Endodermal cell (in vitro differentiated cells): ENCODE results near the gene SPECC1. TPM values are rescaled to one million over a fixed set of nuclear protein-coding genes. Genes with fewer than 3 reads are reported as not detected.

Experiments used
- DNase-seq: peaks from one replicate; pipeline ENCODE4 v3.0.0-alpha.2; 2017
- H3K27ac ChIP-seq: 2 replicates; pipeline ENCODE4 v1.5.1; 2013; ENCODE audit warnings: mild to moderate bottlenecking, low read depth, low read length, moderate library complexity
- H3K27me3 ChIP-seq: 2 replicates; pipeline ENCODE4 v1.6.1; 2013; ENCODE audit warnings: mild to moderate bottlenecking, low read length, moderate library complexity; ENCODE audit not compliant: insufficient read depth, control insufficient read depth, poor library complexity, severe bottlenecking
- H3K36me3 ChIP-seq: 2 replicates; pipeline ENCODE4 v1.7.0; 2013; ENCODE audit warnings: mild to moderate bottlenecking, low read length, moderate library complexity; ENCODE audit not compliant: control insufficient read depth, insufficient read depth
- H3K4me1 ChIP-seq: one replicate; pipeline ENCODE4 v1.7.0; 2013; ENCODE audit warnings: low read length; ENCODE audit not compliant: control insufficient read depth, insufficient read depth
- H3K4me3 ChIP-seq: 2 replicates; pipeline ENCODE4 v1.5.1; 2013; ENCODE audit warnings: mild to moderate bottlenecking, low read length, moderate library complexity
- H3K9ac ChIP-seq: 2 replicates; pipeline ENCODE4 v1.6.1; 2013; ENCODE audit warnings: mild to moderate bottlenecking, low read length, moderate library complexity; ENCODE audit not compliant: poor library complexity, severe bottlenecking; ENCODE audit errors: extremely low read depth
- H3K9me3 ChIP-seq: 2 replicates; pipeline ENCODE4 v1.6.1; 2013; ENCODE audit warnings: mild to moderate bottlenecking, low read length, moderate library complexity; ENCODE audit not compliant: control insufficient read depth
- H3K27ac Mint-ChIP-seq: 2 replicates; pipeline ENCODE4 v1.8.0; 2020; ENCODE audit warnings: mixed read lengths
- H3K27me3 Mint-ChIP-seq: 2 replicates; pipeline ENCODE4 v1.8.0; 2021; ENCODE audit warnings: mild to moderate bottlenecking, mixed read lengths; ENCODE audit not compliant: insufficient read depth
- H3K36me3 Mint-ChIP-seq: 2 replicates; pipeline ENCODE4 v1.8.0; 2020; ENCODE audit warnings: low read depth, mixed read lengths
- H3K4me1 Mint-ChIP-seq: 2 replicates; pipeline ENCODE4 v1.8.0; 2020; ENCODE audit warnings: mixed read lengths
- H3K4me3 Mint-ChIP-seq: 2 replicates; pipeline ENCODE4 v1.8.0; 2020; ENCODE audit warnings: mild to moderate bottlenecking, moderate library complexity, mixed read lengths
- H3K9me3 Mint-ChIP-seq: 2 replicates; pipeline ENCODE4 v1.8.0; 2020; ENCODE audit warnings: mild to moderate bottlenecking, mixed read lengths
- CTCF ChIP-seq: fragments of 200-600 bp; sonication (generic); conservative IDR thresholded peaks from 2 replicates; pipeline ENCODE4 v1.5.0; 2021; ENCODE audit warnings: antibody characterized with exemption, mild to moderate bottlenecking
- WGBS, 2 experiments: methylation state at CpG; one replicate each; pipeline versions ENCODE4 v1.1.5 to v1.1.7; 2013; ENCODE audit warnings: missing lambda C conversion rate in 2 of 2, mixed read lengths in 1 of 2; ENCODE audit not compliant: insufficient coverage in 1 of 2, insufficient read length in 1 of 2; 5-methylcytosine and 5-hydroxymethylcytosine counted together
- total RNA-seq, 2 donors: library from RNA; stranded (reverse); fragmentation: NEBNext Ultra II Directional in 1 of 2; extraction: Animal tissue kit (Norgen Biotek cat#: 25700) in 1 of 2; gene quantifications; 2 replicates in 1 of 2; 3 replicates in 1 of 2; pipeline ENCODE4 v1.2.1, GENCODE V29; 2021

Gene SPECC1
- total RNA-seq, 2 donors from 2014 or later, result 48.7 to 60.6 TPM

GRCh38 chr17:20043021-20043420 lies 33.9 kb downstream of the SPECC1 start:
- TF ChIP-seq CTCF, result no peak
- Mint-ChIP-seq H3K9me3 (no peaks in the 10 kb centered on the region), H3K4me1 (no peaks in the 10 kb centered on the region), H3K27ac (no peak overlapping the region), H3K4me3 (no peak overlapping the region), H3K27me3 (no peaks in the 10 kb centered on the region), H3K36me3 (no peaks in the 10 kb centered on the region)
- H3K27ac ChIP-seq, result no peak overlapping the region
- H3K4me3 ChIP-seq, result no peak overlapping the region
- no peak for DNase-seq
- 91 to 100% methylated on average over 1 to 2 of the region's 3 CpGs for WGBS, 2 experiments
- no peak overlapping the region for H3K9ac ChIP-seq
- no peaks in the 10 kb centered on the region for H3K36me3 ChIP-seq
- H3K9me3 ChIP-seq, result no peaks in the 10 kb centered on the region
- no peaks in the 10 kb centered on the region for H3K27me3 ChIP-seq
- H3K4me1 ChIP-seq, result no peaks in the 10 kb centered on the region

- 73% methylated on average over 1 of the region's 1 CpG; no CpG with 5 or more reads in 1 of the 2 experiments for WGBS, 2 experiments
- no peaks in the 10 kb centered on the region for H3K9me3 ChIP-seq
- Mint-ChIP-seq H3K27me3 (no peaks in the 10 kb centered on the region), H3K27ac (no peak overlapping the region), H3K4me3 (no peak overlapping the region), H3K9me3 (no peaks in the 10 kb centered on the region), H3K4me1 (no peaks in the 10 kb centered on the region), H3K36me3 (no peaks in the 10 kb centered on the region)
- no peak overlapping the region for H3K27ac ChIP-seq
- no peak overlapping the region for H3K4me3 ChIP-seq
- H3K27me3 ChIP-seq, result no peaks in the 10 kb centered on the region
- H3K36me3 ChIP-seq, result no peaks in the 10 kb centered on the region
- no peak for DNase-seq
- no peak for TF ChIP-seq CTCF
- H3K4me1 ChIP-seq, result no peaks in the 10 kb centered on the region
- no peak overlapping the region for H3K9ac ChIP-seq
These were observed 36.3 kb downstream of the SPECC1 start for GRCh38 chr17:20045476-20045875.

GRCh38 chr17:20046629-20047028 lies 37.5 kb downstream of the SPECC1 start:
- Mint-ChIP-seq H3K9me3 (no peaks in the 10 kb centered on the region), H3K36me3 (no peaks in the 10 kb centered on the region), H3K4me3 (no peak overlapping the region), H3K27me3 (no peaks in the 10 kb centered on the region), H3K4me1 (no peaks in the 10 kb centered on the region), H3K27ac (no peak overlapping the region)
- H3K27me3 ChIP-seq, result no peaks in the 10 kb centered on the region
- H3K4me1 ChIP-seq, result no peaks in the 10 kb centered on the region
- H3K36me3 ChIP-seq, result no peaks in the 10 kb centered on the region
- peak; percentile 70 for DNase-seq
- no peak for TF ChIP-seq CTCF
- no peak overlapping the region for H3K9ac ChIP-seq
- no peak overlapping the region for H3K4me3 ChIP-seq
- no peak overlapping the region for H3K27ac ChIP-seq
- WGBS, 2 experiments, result 82 to 83% methylated on average over 4 to 8 of the region's 8 CpGs
- no peaks in the 10 kb centered on the region for H3K9me3 ChIP-seq
